ENCODE measurements around the gene PCED1B.

DNA sequence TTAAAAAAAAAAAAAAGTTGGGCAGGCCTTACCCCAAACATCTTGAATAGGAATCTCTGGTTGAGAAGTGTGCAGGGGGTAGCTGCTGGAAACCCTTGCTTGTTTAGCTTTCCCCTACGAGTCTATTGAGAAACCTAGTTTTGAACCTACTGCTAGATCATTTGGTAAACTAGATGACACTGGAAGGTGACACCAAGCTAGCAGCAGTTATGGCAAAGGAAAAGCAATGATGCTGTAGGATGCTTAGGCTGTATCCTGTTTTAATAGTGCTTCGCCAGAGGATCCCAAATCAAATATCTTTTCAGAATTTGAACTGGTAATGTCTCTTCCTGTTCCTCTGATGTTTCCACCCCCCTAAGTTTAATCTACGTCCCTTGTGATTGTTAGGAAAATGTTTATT, 5.5 kb upstream of the PCED1B start:
- no peak for TF ChIP-seq ESRRG (CRISPR knock-in tag; IDR thresholded peaks at IDR 0.05)
- TF ChIP-seq RARB (CRISPR knock-in tag; IDR thresholded peaks at IDR 0.05), result no peak
- TF ChIP-seq ZNF8 (CRISPR knock-in tag; IDR thresholded peaks at IDR 0.05), result no peak
- TF ChIP-seq, protein P1, sequence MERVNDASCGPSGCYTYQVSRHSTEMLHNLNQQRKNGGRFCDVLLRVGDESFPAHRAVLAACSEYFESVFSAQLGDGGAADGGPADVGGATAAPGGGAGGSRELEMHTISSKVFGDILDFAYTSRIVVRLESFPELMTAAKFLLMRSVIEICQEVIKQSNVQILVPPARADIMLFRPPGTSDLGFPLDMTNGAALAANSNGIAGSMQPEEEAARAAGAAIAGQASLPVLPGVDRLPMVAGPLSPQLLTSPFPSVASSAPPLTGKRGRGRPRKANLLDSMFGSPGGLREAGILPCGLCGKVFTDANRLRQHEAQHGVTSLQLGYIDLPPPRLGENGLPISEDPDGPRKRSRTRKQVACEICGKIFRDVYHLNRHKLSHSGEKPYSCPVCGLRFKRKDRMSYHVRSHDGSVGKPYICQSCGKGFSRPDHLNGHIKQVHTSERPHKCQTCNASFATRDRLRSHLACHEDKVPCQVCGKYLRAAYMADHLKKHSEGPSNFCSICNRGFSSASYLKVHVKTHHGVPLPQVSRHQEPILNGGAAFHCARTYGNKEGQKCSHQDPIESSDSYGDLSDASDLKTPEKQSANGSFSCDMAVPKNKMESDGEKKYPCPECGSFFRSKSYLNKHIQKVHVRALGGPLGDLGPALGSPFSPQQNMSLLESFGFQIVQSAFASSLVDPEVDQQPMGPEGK (CRISPR knock-in tag; IDR thresholded peaks at IDR 0.05; ENCODE audit: borderline replicate concordance), result no peak
- TF ChIP-seq ZNF70 (CRISPR knock-in tag; IDR thresholded peaks at IDR 0.05), result no peak
- TF ChIP-seq OSR1 (CRISPR knock-in tag; IDR thresholded peaks at IDR 0.05), result no peak
- TF ChIP-seq ARNTL (CRISPR knock-in tag; IDR thresholded peaks at IDR 0.05; ENCODE audit: borderline replicate concordance, low read depth), result no peak
